Coronary artery (tissue), 2 donors: ENCODE measurements around the gene NBEA.

Source experiments
- DNase-seq: peaks from one replicate; pipeline ENCODE4 v3.0.0-alpha.2; 2017; ENCODE audit warnings: low spot score
- H3K27ac ChIP-seq, 2 donors: fragments of 200-600 bp; sonication (generic); one replicate each; pipeline ENCODE4 v1.5.1; 2016 to 2019
- H3K4me3 ChIP-seq: fragments of 200-600 bp; sonication (generic); 2 replicates; pipeline ENCODE4 v1.5.1; 2016; ENCODE audit warnings: mild to moderate bottlenecking, moderate library complexity
- TF ChIP-seq, protein P1 (sequence below): fragments of 200-600 bp; sonication (generic); IDR thresholded peaks from one replicate; pipeline ENCODE4 v1.5.1; 2019; ENCODE audit warnings: antibody characterized with exemption

NBEA gene

DNA sequence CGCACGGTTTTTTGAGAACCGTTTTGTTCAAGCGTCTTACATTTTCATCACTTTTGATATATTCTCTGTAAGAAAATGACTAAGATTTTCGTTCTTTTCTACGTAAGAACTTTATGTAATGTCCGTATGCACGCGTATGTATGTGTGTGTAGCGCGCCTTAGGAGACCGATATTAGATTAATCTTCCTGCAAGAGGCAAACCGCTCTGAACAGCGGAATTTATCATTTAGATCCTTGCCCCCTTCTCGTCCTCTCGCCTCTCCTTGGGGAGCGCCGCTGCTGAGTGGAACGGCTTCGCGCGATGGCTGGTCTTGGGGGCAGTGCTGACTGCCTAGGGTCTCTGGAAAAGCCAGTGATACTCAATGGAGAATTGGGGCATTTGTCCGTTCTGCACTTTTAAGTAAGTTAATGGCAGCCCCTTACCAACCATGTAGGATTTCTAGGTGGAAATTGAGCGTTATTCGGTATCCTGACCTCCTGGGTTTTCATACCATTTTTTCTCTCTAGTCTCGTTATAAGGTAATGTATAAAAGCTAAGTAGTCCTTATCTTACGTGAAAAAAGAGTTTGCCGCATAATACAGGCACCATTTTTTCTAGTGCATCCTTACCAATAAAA lies 529.7 kb downstream of the NBEA start:
- TF ChIP-seq, protein P1, sequence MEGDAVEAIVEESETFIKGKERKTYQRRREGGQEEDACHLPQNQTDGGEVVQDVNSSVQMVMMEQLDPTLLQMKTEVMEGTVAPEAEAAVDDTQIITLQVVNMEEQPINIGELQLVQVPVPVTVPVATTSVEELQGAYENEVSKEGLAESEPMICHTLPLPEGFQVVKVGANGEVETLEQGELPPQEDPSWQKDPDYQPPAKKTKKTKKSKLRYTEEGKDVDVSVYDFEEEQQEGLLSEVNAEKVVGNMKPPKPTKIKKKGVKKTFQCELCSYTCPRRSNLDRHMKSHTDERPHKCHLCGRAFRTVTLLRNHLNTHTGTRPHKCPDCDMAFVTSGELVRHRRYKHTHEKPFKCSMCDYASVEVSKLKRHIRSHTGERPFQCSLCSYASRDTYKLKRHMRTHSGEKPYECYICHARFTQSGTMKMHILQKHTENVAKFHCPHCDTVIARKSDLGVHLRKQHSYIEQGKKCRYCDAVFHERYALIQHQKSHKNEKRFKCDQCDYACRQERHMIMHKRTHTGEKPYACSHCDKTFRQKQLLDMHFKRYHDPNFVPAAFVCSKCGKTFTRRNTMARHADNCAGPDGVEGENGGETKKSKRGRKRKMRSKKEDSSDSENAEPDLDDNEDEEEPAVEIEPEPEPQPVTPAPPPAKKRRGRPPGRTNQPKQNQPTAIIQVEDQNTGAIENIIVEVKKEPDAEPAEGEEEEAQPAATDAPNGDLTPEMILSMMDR, result no peak
- Histone ChIP-seq H3K4me3 (peak overlapping the region; percentile 4), H3K27ac (no peak overlapping the region)
- DNase-seq, result no peak

DNA sequence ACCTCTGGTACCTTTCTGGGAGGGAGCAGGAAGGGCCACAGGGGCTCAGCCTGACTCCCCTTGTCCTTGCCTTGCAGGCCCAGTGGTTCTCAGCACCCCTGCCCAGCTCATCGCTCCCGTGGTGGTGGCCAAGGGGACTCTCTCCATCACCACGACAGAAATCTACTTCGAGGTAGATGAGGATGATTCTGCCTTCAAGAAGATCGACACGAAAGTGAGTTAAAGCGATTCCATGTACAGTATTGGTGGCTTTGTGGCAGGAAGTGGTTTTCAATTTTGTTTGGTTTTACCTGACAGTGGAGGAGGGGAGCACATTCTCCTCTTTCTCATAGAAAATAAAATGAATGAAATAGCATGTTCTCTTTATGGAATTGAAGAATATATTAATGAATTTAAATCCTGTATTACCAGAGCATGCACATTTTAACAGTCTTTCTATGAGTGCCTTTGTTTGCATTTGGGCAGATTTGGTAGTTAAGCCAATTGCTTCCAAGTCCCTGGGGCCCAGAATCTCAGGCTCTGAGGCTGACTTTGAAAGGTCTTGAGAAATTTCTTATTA lies 530.3 kb downstream of the NBEA start:
- TF ChIP-seq, protein P1, result no peak
- no peak for DNase-seq
- Histone ChIP-seq H3K27ac (no peak overlapping the region), H3K4me3 (peak overlapping the region; percentile 4)

GRCh38 chr13:35473206-35473775 lies 531.2 kb downstream of the NBEA start:
- TF ChIP-seq, protein P1, result no peak
- H3K27ac ChIP-seq, result no peak overlapping the region
- H3K4me3 ChIP-seq, result no peak overlapping the region
- DNase-seq, result no peak

DNA sequence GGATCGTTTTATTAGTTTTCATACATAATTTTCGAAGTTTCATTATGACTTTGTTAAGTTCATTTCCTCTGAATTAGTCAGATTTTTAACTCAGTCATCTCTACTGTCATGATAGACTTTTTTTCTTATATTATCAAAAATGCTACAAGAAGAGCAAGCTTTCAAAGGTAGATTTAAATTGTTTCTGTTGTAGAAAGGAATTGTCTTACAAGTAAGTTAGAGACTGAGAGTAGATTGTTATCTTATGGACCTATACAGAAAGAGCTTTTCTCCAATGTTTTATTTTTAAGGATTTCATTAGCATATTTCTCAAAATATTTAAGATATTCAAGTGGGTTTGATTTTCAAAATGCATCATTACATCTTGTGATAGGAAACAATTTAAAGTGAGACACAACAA lies 531.7 kb downstream of the NBEA start:
- no peak for DNase-seq
- no peak overlapping the region for H3K4me3 ChIP-seq

DNA sequence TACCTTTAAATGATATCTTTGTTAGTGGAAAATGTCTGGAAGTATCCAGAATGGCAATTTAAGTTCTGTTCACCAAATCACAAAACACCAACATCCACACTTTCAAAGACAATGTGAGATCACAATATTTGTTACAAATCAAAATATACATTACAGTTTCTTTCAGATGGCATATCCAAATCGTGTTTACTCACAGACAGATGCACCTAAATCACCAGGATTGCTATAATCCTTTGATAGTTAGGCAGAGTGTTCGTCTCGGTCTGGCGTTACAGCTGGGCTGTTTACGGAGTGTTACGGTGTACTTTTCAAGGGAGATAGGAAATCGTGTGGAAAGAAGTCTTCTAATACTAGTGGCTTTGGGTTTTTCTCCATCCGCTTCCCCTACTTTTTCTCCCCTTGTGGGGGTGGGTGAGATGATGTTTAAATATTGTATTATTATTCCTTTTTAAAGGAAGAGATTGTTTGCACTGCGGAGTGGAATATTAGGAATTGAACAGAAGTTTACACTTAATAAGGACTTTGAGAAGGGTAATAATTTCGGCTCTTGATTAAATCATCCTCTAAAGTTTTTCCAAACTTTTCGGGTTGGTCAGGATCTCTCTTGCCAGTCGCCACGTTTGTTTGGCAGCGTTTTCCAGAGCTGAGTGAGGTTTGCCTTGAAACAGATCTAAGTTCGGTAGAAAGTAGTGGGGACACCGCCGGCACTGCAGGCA lies 532.6 kb downstream of the NBEA start:
- H3K27ac ChIP-seq, result peak overlapping the region in 1 of 2 donors; percentile 52
- DNase-seq, result no peak
- H3K4me3 ChIP-seq, result peak overlapping the region; percentile 74
- TF ChIP-seq, protein P1, result no peak

More for the DNA sequence above, 531.7 kb downstream of the NBEA start:
- no peak overlapping the region for H3K27ac ChIP-seq
- TF ChIP-seq, protein P1, result no peak

- Histone ChIP-seq H3K4me3 (peak overlapping the region; percentile 74), H3K27ac (peak overlapping the region in 1 of 2 donors; percentile 52)
- DNase-seq, result no peak
- TF ChIP-seq, protein P1, result no peak
Measured at GRCh38 chr13:35475212-35475959, 533.3 kb downstream of the NBEA start.
